Iris pigment epithelial cell (primary cell): Measurements from ENCODE around the gene PTGER4.
"Not testable (repeated sequence)": the region's sequence is repeated elsewhere in the genome, so short reads cannot be mapped to it uniquely, and the experiment has no call there.

ENCODE experiments used
- DNase-seq: peaks from one replicate; pipeline ENCODE4 v3.0.0-alpha.2; 2011; ENCODE audit warnings: low read depth

The PTGER4 gene

DNA sequence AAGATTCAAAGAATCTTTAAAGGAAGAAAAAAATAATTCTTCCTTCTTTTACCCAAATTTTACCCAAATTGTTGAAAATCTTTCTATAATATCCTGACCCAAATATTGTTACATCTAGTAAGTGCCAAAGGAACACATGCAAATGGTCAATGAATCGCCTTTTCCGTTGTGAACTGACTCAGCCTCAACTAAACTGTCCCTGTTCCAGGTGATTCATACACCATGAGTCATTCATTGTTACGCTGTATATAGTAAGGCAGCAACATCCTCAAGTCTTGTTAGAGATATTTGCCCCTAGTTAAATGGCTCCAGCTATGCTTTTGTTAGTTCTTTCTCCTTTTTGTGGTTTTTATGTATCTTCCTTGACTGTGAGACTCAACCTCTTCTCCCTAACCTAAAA is 9.7 kb downstream of the PTGER4 start:
- DNase-seq = peak; percentile 98

GRCh38 chr5:40690267-40690666 is 10.6 kb downstream of the PTGER4 start:
- DNase-seq = no peak

- DNase-seq = no peak
These were observed 12.2 kb downstream of the PTGER4 start for GRCh38 chr5:40691894-40692293.

DNA sequence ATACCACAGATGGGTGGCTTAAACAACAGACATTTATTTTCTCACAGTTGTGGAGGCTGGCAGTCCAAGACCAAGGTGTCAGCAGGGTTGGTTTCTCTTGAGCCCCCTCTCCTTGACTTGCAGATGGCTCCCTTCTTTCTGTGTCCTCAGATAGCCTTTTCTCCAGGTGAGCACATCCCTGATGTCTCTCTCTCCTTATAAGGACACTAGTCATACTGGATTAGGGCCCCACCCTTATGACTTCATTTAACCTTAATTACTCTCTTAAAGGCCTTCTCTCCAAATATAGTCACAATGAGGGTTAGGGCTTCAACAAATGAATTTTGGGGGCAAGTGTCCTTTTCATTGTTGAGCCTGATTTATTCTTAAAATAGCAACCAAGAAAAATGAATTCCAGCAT is 14.7 kb downstream of the PTGER4 start:
- DNase-seq = no peak

DNA sequence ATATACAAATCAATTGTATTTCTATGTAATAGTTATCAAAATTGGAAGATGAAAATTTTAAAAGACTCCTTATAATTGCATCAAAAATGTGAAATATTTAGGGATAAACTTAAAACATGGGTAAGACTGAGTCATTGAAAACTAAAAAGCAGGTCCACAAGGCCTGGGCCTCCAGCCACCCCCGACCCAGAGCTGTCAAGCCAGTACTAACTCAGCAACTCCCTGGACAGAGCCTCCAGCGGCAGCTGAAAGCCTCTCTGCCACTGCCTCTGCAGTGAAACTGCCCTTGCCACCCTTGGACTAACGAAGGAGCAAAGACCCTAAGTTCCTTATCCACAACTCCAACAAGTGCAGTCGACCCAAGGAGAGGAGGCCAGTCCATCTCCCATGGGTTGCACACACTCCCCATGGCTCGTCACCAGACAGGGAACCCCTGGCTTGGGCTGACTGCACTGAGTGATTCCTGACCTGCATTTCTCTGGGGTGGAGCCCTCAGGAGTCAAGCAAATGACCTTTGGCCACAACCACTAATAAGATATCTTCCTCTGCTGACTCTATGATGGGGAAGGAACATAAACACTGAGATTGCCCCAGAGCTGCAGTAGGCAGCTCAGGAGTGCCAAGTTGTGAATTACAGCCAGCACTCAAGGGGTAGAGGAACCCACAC is 20.5 kb downstream of the PTGER4 start:
- DNase-seq = no peak

DNA sequence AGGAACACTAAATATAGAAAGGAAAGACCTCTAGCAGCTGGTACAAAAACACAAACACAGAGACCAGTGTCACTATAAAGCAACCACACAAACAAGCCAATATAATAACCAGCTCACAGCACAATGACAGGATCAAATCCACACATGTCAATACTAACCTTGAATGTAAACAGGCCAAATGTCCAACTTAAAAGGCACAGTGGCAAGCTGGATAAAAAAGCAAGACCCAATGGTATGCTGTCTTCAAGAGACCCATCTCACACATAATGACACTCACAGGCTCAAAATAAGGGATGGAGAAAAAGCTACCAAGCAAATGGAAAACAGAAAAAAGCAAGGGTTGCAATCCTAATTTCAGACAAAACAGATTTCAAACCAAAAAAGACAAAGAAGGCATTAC is 22.3 kb downstream of the PTGER4 start:
- not testable (repeated sequence) for DNase-seq

DNA sequence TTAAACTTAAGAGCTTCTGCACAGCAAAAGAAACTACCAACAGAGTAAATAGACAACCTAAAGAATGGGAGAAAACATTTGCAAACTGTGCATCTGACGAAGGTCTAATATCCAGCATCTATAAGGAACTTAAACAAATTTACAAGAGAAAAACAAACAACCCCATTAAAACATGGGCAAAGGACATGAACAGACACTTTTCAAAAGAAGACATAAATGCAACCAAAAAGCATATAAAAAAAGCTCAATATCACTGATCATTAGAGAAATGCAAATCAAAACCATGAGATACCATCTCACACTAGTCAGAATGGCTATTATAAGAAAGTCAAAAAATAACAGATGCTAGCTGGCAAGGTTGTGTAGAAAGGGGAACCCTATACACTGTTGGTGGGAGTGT is 25.8 kb downstream of the PTGER4 start:
- DNase-seq = not testable (repeated sequence)

DNA sequence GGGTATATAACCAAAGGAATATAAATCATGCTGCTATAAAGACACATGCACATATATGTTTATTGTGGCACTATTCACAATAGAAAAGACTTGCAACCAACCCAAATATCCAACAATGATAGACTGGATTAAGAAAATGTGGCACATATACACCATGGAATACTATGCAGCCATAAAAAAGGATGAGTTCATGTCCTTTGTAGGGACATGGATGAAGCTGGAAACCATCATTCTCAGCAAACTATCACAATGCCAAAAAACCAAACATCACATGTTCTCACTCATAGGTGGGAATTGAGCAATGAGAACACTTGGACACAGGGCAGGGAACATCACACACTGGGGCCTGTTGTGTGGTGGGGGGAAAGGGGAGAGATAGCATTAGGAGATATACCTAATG is 30.9 kb downstream of the PTGER4 start:
- DNase-seq = not testable (repeated sequence)

- no peak for DNase-seq
These were observed 34.3 kb downstream of the PTGER4 start for GRCh38 chr5:40714001-40714400.

GRCh38 chr5:40716000-40716399 is 36.3 kb downstream of the PTGER4 start:
- DNase-seq = peak; percentile 24

- no peak for DNase-seq
These were observed 36.9 kb downstream of the PTGER4 start for GRCh38 chr5:40716590-40716989.

GRCh38 chr5:40717281-40717680 is 37.6 kb downstream of the PTGER4 start:
- DNase-seq = peak; percentile 76

GRCh38 chr5:40720069-40720468 is 40.4 kb downstream of the PTGER4 start:
- DNase-seq = no peak

DNA sequence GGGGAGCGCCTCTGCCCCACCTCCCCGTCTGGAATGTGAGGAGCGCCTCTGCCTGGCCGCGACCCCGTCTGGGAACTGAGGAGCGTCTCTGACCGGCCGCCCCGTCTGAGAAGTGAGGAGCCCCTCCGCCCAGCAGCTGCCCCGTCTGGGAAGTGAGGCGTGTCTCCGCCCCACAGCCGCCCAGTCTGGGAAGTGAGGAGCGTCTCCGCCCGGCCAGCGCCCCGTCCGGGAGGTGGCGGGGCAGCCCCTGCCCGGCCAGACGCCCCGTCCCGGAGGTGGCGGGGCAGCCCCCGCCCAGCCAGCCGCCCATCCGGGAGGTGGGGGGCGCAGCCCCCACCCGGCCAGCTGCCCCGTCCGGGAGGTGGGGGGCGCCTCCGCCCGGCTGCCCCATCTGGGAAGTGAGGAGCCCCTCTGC is 42.8 kb downstream of the PTGER4 start:
- DNase-seq = not testable (repeated sequence)

DNA sequence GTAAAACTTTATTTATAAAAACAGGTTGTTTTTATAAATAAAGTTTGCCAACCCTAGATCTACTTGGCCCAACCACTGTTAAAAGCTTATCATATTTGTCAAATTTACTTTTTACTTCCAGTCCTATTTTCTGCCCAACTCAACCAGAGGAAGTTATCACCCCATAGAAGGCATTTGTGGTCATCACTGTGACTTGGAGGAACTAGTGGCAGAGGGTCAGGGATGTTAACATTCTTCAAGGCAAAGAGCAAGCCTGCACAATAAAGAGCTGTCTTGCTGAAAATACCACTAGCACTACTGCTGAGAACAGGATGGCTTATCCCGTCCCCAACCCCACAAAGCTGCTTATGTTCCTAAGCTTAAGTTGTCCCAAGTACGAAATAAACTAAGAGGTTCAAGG is 53.7 kb downstream of the PTGER4 start:
- no peak for DNase-seq

DNA sequence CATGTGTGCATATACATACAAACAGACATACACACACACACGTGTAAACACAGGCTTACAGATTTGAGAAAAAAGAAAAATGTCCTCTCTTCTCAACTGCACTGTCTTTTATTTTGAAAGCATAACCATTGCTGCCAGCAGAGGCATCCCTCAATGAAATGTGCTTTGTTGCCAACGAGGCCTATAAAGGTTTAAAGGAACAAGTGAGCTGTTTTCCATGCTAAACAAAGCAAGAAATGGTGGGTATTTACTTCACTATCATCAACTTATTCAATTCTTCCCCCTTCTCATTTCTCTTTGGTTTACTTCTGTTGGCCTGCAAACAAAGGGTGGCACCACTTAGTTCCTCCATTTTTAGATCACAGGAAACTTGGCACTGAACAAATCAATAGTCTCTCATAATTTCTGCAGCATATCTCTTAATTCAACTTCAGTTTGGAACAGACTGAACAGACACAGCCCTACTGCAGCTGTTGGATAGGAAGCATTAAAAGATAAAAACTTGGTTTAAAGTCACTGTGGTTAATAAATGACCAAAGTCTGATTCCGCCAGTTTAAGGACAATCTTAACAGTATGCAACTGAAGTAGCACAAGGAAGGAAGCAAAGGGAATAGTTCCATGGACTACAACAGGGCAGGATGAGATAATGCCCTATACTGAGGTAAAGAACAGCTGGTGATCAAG is 54.3 kb downstream of the PTGER4 start:
- no peak for DNase-seq

- peak; percentile 58 for DNase-seq
These were observed 55.3 kb downstream of the PTGER4 start for GRCh38 chr5:40734986-40735385.

GRCh38 chr5:40735609-40736008 is 55.9 kb downstream of the PTGER4 start:
- DNase-seq = no peak

- DNase-seq = peak; percentile 71
These were observed 56.6 kb downstream of the PTGER4 start for GRCh38 chr5:40736103-40736875.

- peak; percentile 32 for DNase-seq
These were observed 58.8 kb downstream of the PTGER4 start for GRCh38 chr5:40738502-40738901.
